Keratinocyte (primary cell): Measurements from ENCODE around the gene GRB10.

Experiments used
- EZH2 ChIP-seq: IDR thresholded peaks from one replicate; pipeline ENCODE4 v1.6.1; 2012; ENCODE audit warnings: inconsistent platforms, mild to moderate bottlenecking, low read length, moderate library complexity
- TF ChIP-seq, protein P1 (sequence below), 3 experiments: IDR thresholded peaks in 1 of 3; conservative IDR thresholded peaks in 1 of 3; optimal IDR thresholded peaks in 1 of 3; 2 replicates in 2 of 3; 3 replicates in 1 of 3; pipeline versions ENCODE3 to v1.5.1; 2011; ENCODE audit warnings: low read length in 3 of 3, mild to moderate bottlenecking in 3 of 3, moderate library complexity in 2 of 3, control low read depth in 1 of 3, inconsistent platforms in 1 of 3; ENCODE audit not compliant: insufficient read depth in 2 of 3; ENCODE audit errors: extremely low read depth in 1 of 3

- TF ChIP-seq EZH2, result no peak
- TF ChIP-seq, protein P1, sequence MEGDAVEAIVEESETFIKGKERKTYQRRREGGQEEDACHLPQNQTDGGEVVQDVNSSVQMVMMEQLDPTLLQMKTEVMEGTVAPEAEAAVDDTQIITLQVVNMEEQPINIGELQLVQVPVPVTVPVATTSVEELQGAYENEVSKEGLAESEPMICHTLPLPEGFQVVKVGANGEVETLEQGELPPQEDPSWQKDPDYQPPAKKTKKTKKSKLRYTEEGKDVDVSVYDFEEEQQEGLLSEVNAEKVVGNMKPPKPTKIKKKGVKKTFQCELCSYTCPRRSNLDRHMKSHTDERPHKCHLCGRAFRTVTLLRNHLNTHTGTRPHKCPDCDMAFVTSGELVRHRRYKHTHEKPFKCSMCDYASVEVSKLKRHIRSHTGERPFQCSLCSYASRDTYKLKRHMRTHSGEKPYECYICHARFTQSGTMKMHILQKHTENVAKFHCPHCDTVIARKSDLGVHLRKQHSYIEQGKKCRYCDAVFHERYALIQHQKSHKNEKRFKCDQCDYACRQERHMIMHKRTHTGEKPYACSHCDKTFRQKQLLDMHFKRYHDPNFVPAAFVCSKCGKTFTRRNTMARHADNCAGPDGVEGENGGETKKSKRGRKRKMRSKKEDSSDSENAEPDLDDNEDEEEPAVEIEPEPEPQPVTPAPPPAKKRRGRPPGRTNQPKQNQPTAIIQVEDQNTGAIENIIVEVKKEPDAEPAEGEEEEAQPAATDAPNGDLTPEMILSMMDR (optimal IDR thresholded peaks at IDR 0.05 in 1 of 3, IDR thresholded peaks at IDR 0.05 in 1 of 3, conservative IDR thresholded peaks at IDR 0.05 in 1 of 3; ENCODE audit: extremely low read depth in 1 of 3, insufficient read depth in 2 of 3, low read length in 3 of 3), result no peak
These were observed 195.0 kb downstream of the GRB10 start for GRCh38 chr7:50587737-50588136.
